Endothelial cell (in vitro differentiated cells): ENCODE data around the gene PI4K2A. TPM values are rescaled to one million over a fixed set of nuclear protein-coding genes. Genes with fewer than 3 reads are reported as not detected.

Experiments used
- DNase-seq: peaks from one replicate; pipeline ENCODE4 v3.0.0; 2021; ENCODE audit warnings: low spot score
- H3K27ac Mint-ChIP-seq: one replicate; pipeline ENCODE4 v1.8.0; 2021; ENCODE audit warnings: mixed read lengths, inconsistent platforms; ENCODE audit not compliant: unreplicated experiment
- H3K27me3 Mint-ChIP-seq: one replicate; pipeline ENCODE4 v1.8.0; 2021; ENCODE audit warnings: mild to moderate bottlenecking, moderate library complexity, mixed read lengths, inconsistent platforms; ENCODE audit not compliant: unreplicated experiment
- H3K36me3 Mint-ChIP-seq: one replicate; pipeline ENCODE4 v1.8.0; 2021; ENCODE audit warnings: mild to moderate bottlenecking, low read depth, mixed read lengths, inconsistent platforms; ENCODE audit not compliant: unreplicated experiment
- H3K4me1 Mint-ChIP-seq: one replicate; pipeline ENCODE4 v1.8.0; 2021; ENCODE audit warnings: mild to moderate bottlenecking, mixed read lengths, inconsistent platforms; ENCODE audit not compliant: unreplicated experiment
- H3K4me3 Mint-ChIP-seq: one replicate; pipeline ENCODE4 v1.8.0; 2021; ENCODE audit warnings: mild to moderate bottlenecking, mixed read lengths, inconsistent platforms; ENCODE audit not compliant: unreplicated experiment
- H3K9me3 Mint-ChIP-seq: one replicate; pipeline ENCODE4 v1.8.0; 2021; ENCODE audit warnings: mixed read lengths, inconsistent platforms; ENCODE audit not compliant: unreplicated experiment
- total RNA-seq: library from RNA; stranded (reverse); fragmentation: NEBNext Ultra II Directional; extraction: Animal tissue kit (Norgen Biotek cat#: 25700); gene quantifications from one replicate; pipeline ENCODE4 v1.2.1, GENCODE V29; 2021; ENCODE audit not compliant: unreplicated experiment
- TF ChIP-seq, protein P1 (sequence below): fragments of 200-600 bp; sonication (generic); IDR thresholded peaks from one replicate; pipeline ENCODE4 v1.5.0; 2021; ENCODE audit warnings: antibody characterized with exemption; ENCODE audit not compliant: unreplicated experiment

PI4K2A gene
- total RNA-seq, 1 donor from 2014 or later, result 35.4 TPM

GRCh38 chr10:97597778-97598177 is 42.7 kb upstream of the PI4K2A start:
- H3K36me3 Mint-ChIP-seq, result no peaks in the 10 kb centered on the region
- peaks cover 9% of the 10 kb centered on the region for H3K27me3 Mint-ChIP-seq
- H3K4me3 Mint-ChIP-seq, result no peak overlapping the region
- TF ChIP-seq, protein P1, sequence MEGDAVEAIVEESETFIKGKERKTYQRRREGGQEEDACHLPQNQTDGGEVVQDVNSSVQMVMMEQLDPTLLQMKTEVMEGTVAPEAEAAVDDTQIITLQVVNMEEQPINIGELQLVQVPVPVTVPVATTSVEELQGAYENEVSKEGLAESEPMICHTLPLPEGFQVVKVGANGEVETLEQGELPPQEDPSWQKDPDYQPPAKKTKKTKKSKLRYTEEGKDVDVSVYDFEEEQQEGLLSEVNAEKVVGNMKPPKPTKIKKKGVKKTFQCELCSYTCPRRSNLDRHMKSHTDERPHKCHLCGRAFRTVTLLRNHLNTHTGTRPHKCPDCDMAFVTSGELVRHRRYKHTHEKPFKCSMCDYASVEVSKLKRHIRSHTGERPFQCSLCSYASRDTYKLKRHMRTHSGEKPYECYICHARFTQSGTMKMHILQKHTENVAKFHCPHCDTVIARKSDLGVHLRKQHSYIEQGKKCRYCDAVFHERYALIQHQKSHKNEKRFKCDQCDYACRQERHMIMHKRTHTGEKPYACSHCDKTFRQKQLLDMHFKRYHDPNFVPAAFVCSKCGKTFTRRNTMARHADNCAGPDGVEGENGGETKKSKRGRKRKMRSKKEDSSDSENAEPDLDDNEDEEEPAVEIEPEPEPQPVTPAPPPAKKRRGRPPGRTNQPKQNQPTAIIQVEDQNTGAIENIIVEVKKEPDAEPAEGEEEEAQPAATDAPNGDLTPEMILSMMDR, result no peak
- no peak for DNase-seq
- no peaks in the 10 kb centered on the region for H3K9me3 Mint-ChIP-seq
- H3K4me1 Mint-ChIP-seq, result peaks cover 7% of the 10 kb centered on the region
- H3K27ac Mint-ChIP-seq, result peak overlapping the region; percentile 26

DNA sequence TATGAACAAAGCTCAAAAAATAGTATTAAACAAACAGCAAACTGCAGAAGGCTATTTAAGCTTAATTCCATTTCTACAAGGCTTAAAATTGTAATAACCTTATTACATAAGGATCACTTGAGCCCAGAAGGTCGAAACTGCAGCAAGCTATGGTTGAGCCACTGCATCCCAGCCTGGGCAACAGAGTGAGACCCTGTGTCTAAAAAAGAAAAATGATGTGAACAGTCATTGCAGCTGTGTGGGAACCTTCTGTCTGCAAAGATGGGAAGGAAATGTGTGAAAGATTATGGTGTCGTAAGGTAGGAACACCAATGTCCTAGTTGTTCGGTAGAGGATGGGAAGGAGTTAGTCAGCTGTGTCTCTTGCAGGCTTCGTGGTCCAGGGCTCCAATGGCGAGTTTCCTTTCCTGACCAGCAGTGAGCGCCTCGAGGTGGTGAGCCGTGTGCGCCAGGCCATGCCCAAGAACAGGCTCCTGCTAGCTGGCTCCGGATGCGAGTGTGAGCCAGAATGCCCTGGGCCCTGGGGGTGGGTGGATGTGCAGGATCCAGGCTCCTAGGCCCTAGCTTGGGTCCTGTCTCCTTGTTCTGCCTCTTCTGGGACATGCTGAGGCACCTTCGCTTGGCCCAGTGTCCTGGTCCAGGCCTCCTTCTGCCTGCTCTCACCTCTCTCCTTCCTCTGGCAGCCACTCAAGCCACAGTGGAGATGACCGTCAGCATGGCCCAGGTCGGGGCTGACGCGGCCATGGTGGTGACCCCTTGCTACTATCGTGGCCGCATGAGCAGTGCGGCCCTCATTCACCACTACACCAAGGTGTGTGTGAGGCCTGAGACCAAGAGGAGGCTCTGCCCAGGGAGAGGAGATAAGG is 41.8 kb upstream of the PI4K2A start:
- no peaks in the 10 kb centered on the region for H3K9me3 Mint-ChIP-seq
- H3K36me3 Mint-ChIP-seq, result no peaks in the 10 kb centered on the region
- peak overlapping the region; percentile 58 for H3K27ac Mint-ChIP-seq
- peaks cover 7% of the 10 kb centered on the region for H3K4me1 Mint-ChIP-seq
- DNase-seq, result no peak
- TF ChIP-seq, protein P1, result no peak
- peaks cover 9% of the 10 kb centered on the region for H3K27me3 Mint-ChIP-seq
- no peak overlapping the region for H3K4me3 Mint-ChIP-seq

- H3K4me3 Mint-ChIP-seq, result no peak overlapping the region
- H3K27ac Mint-ChIP-seq, result no peak overlapping the region
- H3K27me3 Mint-ChIP-seq, result peaks cover 9% of the 10 kb centered on the region
- H3K4me1 Mint-ChIP-seq, result peaks cover 7% of the 10 kb centered on the region
- DNase-seq, result no peak
- H3K9me3 Mint-ChIP-seq, result no peaks in the 10 kb centered on the region
- TF ChIP-seq, protein P1, result no peak
- no peaks in the 10 kb centered on the region for H3K36me3 Mint-ChIP-seq
Measured at GRCh38 chr10:97599272-97599619, 41.2 kb upstream of the PI4K2A start.

DNA sequence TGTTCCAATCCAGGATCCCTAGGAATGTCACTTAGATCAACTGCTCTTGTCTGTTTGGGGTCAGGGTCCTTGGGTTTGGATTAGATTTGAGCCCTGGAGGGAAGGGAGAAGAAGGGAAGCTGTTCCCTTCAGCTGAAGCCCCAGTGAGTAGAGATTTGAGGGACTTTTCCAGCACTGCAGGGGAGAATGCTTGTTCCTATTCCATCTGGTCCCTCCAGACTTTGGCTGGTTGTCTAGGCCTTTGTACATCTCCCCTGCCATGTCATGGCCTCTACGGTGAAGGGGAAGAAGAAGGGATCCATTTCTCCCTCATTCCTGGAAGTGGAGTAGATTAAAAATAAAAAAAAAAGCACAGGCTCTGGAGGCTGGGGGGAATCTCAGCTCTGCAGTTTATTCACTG is 39.9 kb upstream of the PI4K2A start:
- DNase-seq, result no peak
- Mint-ChIP-seq H3K36me3 (no peaks in the 10 kb centered on the region), H3K4me3 (no peak overlapping the region), H3K27ac (no peak overlapping the region), H3K4me1 (peaks cover 7% of the 10 kb centered on the region), H3K27me3 (peaks cover 9% of the 10 kb centered on the region), H3K9me3 (no peaks in the 10 kb centered on the region)
- TF ChIP-seq, protein P1, result no peak
